T-helper 9 cell (primary cell): Measurements from ENCODE around the gene ITPR3.
A peak's percentile ranks its signal among the peaks of the same experiment; 100 is the strongest.

Source experiments
- DNase-seq: peaks from one replicate; pipeline ENCODE4 v3.0.0-alpha.2; 2020

Gene ITPR3

GRCh38 chr6:33740204-33740608, 119.1 kb downstream of the ITPR3 start:
- DNase-seq, result no peak

GRCh38 chr6:33740794-33741193, 119.7 kb downstream of the ITPR3 start:
- DNase-seq, result no peak

GRCh38 chr6:33742092-33742491, 121.0 kb downstream of the ITPR3 start:
- no peak for DNase-seq

GRCh38 chr6:33742837-33743236, 121.7 kb downstream of the ITPR3 start:
- DNase-seq, result no peak

GRCh38 chr6:33744001-33744848, 123.1 kb downstream of the ITPR3 start:
- peak; percentile 68 for DNase-seq

GRCh38 chr6:33744895-33745546, 123.9 kb downstream of the ITPR3 start:
- DNase-seq, result no peak

GRCh38 chr6:33745548-33745947, 124.4 kb downstream of the ITPR3 start:
- no peak for DNase-seq
